Gastroesophageal sphincter (tissue), 3 donors: ENCODE data around the gene MAP4K2.

ENCODE experiments used
- EP300 ChIP-seq: sonication (generic); formaldehyde crosslinking; IDR thresholded peaks from one replicate; pipeline ENCODE4 v1.6.1; 2017; ENCODE audit warnings: antibody characterized with exemption, mild to moderate bottlenecking
- POLR2A ChIP-seq, 2 donors: fragments of 450-650 bp; IDR thresholded peaks; one replicate each; pipeline ENCODE4 v1.6.1; 2017; ENCODE audit warnings: antibody characterized with exemption in 2 of 2, mild to moderate bottlenecking in 2 of 2, moderate library complexity in 1 of 2
- POLR2AphosphoS5 ChIP-seq: sonication (generic); formaldehyde crosslinking; IDR thresholded peaks from one replicate; pipeline ENCODE4 v1.6.1; 2017; ENCODE audit warnings: antibody characterized with exemption
- TF ChIP-seq, protein P1 (sequence below), 4 experiments: fragments of 200-600 bp in 2 of 4; fragments of 450-650 bp in 2 of 4; sonication (generic) in 1 of 4; IDR thresholded peaks; one replicate each; pipeline ENCODE4 v1.5.1; 2017 to 2019; ENCODE audit warnings: antibody characterized with exemption in 4 of 4, mild to moderate bottlenecking in 2 of 4, moderate library complexity in 2 of 4

- TF ChIP-seq POLR2AphosphoS5 (no peak), POLR2A (IDR thresholded peaks at IDR 0.05) (no peak), EP300 (no peak)
- TF ChIP-seq, protein P1, sequence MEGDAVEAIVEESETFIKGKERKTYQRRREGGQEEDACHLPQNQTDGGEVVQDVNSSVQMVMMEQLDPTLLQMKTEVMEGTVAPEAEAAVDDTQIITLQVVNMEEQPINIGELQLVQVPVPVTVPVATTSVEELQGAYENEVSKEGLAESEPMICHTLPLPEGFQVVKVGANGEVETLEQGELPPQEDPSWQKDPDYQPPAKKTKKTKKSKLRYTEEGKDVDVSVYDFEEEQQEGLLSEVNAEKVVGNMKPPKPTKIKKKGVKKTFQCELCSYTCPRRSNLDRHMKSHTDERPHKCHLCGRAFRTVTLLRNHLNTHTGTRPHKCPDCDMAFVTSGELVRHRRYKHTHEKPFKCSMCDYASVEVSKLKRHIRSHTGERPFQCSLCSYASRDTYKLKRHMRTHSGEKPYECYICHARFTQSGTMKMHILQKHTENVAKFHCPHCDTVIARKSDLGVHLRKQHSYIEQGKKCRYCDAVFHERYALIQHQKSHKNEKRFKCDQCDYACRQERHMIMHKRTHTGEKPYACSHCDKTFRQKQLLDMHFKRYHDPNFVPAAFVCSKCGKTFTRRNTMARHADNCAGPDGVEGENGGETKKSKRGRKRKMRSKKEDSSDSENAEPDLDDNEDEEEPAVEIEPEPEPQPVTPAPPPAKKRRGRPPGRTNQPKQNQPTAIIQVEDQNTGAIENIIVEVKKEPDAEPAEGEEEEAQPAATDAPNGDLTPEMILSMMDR (IDR thresholded peaks at IDR 0.05) = no peak
Observed at GRCh38 chr11:64755681-64756361, 47.2 kb downstream of the MAP4K2 start.
